BLaER1 (cell line): ENCODE data around the gene OR4C3.

Experiments
- H3K27ac ChIP-seq: shearing (Covaris generic); formaldehyde crosslinking; 2 replicates; pipeline ENCODE4 v1.8.1; 2022
- H3K27me3 ChIP-seq: shearing (Covaris generic); formaldehyde crosslinking; 2 replicates; pipeline ENCODE4 v1.8.1; 2022
- H3K36me3 ChIP-seq: shearing (Covaris generic); formaldehyde crosslinking; 2 replicates; pipeline ENCODE4 v1.8.1; 2022
- H3K4me1 ChIP-seq: shearing (Covaris generic); formaldehyde crosslinking; 2 replicates; pipeline ENCODE4 v1.8.1; 2022
- H3K4me2 ChIP-seq: shearing (Covaris generic); formaldehyde crosslinking; 2 replicates; pipeline ENCODE4 v1.8.1; 2022
- H3K4me3 ChIP-seq: shearing (Covaris generic); formaldehyde crosslinking; 2 replicates; pipeline ENCODE4 v1.8.1; 2022
- H3K9ac ChIP-seq: shearing (Covaris generic); formaldehyde crosslinking; 2 replicates; pipeline ENCODE4 v1.8.1; 2022
- H3K9me3 ChIP-seq: shearing (Covaris generic); formaldehyde crosslinking; 2 replicates; pipeline ENCODE4 v1.8.1; 2022
- H4K20me1 ChIP-seq: shearing (Covaris generic); formaldehyde crosslinking; 2 replicates; pipeline ENCODE4 v1.8.1; 2022
- Cebpa-rat ChIP-seq: shearing (Covaris generic); IDR thresholded peaks from 2 replicates; pipeline ENCODE4 v1.8.1; 2022

Gene OR4C3

DNA sequence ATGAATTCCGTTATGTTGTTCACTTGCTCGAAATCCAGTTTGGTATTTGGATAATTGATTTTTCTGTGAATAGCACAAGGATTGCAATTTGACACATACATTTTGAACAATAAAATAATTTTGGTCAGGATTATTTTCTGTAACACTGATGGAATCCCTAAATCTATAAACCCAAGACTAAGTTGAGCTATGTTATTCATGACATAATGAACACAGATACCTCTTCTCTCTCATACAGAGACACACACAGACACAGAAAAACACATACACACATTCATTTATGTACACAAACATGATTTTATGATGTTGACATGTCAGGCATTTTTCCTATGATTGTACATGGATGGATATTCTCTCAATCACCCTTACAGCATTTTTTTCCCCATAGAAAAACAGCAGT lies 41.6 kb downstream of the OR4C3 start, which contains the start of gene OR4C5:
OR4C5 (minus strand) TSS at position 101 of the 400 bp plus-strand sequence; CDS start at position 101, 0 bp downstream.
- no peak for TF ChIP-seq Cebpa-rat
- H3K27me3 ChIP-seq = no peaks in the 10 kb centered on the region
- no peaks in the 10 kb centered on the region for H4K20me1 ChIP-seq
- no peaks in the 10 kb centered on the region for H3K36me3 ChIP-seq
- no peak within 1 kb of the TSS for H3K9ac ChIP-seq
- H3K4me1 ChIP-seq = peaks cover 7% of the 10 kb centered on the region; the same call in 1 of the 2 replicates
- no peak within 1 kb of the TSS for H3K4me3 ChIP-seq
- H3K9me3 ChIP-seq = peaks cover 15% of the 10 kb centered on the region
- no peak within 1 kb of the TSS for H3K27ac ChIP-seq
- H3K4me2 ChIP-seq = no peak within 1 kb of the TSS
